SK-N-SH treated with all-trans-retinoic acid at 6 μM for 48 hours (cell line): Measurements from ENCODE around the gene ATRNL1.

Source experiments
- ARNTL ChIP-seq: fragments of 450-650 bp; formaldehyde crosslinking; IDR thresholded peaks from 2 replicates; pipeline ENCODE4 v1.5.0; 2020; ENCODE audit warnings: low read depth, mild to moderate bottlenecking, moderate library complexity, borderline replicate concordance
- PATZ1 ChIP-seq: fragments of 250-450 bp; sonication (Bioruptor Pico); IDR thresholded peaks from 2 replicates; pipeline ENCODE4 v1.8.0; 2020; ENCODE audit warnings: mild to moderate bottlenecking, moderate library complexity, borderline replicate concordance
- SNAI2 ChIP-seq: fragments of 250-450 bp; sonication (Bioruptor Pico); IDR thresholded peaks from 2 replicates; pipeline ENCODE4 v1.5.0; 2020; ENCODE audit warnings: mild to moderate bottlenecking, moderate library complexity
- ZFP3 ChIP-seq: fragments of 250-450 bp; sonication (Bioruptor Pico); IDR thresholded peaks from 2 replicates; pipeline ENCODE4 v1.5.0; 2020; ENCODE audit warnings: mild to moderate bottlenecking, moderate library complexity

DNA sequence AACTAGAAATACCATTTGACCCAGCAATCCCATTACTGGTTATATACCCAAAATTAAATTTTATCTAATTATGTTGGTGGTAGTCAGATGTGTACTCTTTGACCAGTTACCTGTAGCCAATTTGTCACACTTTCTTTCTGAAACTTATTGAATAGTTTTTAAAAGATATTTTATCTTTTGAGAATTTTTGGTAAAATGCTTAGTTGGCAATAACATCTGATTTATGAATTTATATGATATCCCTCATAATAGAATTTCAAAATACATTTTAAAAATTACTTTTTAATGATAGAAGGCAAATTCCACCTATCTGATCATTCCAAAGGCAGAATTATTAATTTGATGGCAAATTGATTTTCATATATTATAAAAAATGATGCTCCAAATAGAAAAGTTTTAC is 569.3 kb downstream of the ATRNL1 start:
- TF ChIP-seq PATZ1 = no peak
- TF ChIP-seq ZFP3 = no peak
- TF ChIP-seq SNAI2 (CRISPR knock-in tag) = no peak
- no peak for TF ChIP-seq ARNTL (CRISPR knock-in tag)
